Stimulated activated CD4-positive, alpha-beta T cell treated with anti-CD3 and anti-CD28 coated beads, Interleukin-4, amount 100 ng/mL, for 24 hours (primary cell): Measurements from ENCODE around the gene NECTIN1.

Source experiments
- DNase-seq: peaks from one replicate; pipeline ENCODE4 v3.0.0-alpha.2; 2020

NECTIN1 gene

DNA sequence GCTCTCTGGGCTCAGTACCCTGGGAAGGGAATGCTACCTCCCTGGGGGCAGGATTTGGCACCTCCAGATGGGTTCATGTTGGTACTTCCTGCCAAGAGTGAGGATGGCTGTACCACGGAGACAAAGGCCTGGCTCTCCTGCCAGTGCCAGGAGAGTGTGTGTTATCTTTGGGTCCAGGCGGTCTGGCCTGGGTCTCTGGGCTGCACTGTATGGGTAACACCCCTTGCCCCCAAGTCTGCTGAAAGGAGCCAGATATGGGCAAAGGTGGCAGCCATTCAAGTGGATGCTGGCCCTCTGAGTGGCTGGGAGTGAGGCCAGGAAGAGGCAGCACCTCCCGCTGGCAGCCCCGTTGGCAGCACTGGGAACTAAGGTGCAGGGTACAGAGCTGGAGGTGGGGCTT, 91.5 kb downstream of the NECTIN1 start:
- DNase-seq: no peak

DNA sequence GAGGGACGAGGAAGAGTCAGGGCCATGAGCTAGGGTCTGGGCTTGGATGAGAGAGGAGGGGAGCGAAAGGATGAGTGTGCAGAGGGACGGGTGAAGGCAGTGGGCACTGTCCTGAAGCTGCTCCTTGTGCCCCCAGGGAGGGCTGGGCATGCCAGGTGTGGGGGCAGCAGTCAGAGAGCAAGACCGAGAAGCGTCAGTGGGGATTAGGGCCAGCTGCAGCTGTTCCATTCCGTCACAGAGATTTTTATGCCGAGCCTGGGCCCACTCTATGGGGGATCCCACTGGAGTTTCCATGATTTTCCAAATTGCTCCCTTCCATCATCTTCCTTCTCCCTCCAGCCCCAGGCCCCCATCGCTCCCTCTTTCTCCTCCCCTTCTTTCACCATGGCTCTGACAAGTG, 93.2 kb downstream of the NECTIN1 start:
- no peak for DNase-seq

DNA sequence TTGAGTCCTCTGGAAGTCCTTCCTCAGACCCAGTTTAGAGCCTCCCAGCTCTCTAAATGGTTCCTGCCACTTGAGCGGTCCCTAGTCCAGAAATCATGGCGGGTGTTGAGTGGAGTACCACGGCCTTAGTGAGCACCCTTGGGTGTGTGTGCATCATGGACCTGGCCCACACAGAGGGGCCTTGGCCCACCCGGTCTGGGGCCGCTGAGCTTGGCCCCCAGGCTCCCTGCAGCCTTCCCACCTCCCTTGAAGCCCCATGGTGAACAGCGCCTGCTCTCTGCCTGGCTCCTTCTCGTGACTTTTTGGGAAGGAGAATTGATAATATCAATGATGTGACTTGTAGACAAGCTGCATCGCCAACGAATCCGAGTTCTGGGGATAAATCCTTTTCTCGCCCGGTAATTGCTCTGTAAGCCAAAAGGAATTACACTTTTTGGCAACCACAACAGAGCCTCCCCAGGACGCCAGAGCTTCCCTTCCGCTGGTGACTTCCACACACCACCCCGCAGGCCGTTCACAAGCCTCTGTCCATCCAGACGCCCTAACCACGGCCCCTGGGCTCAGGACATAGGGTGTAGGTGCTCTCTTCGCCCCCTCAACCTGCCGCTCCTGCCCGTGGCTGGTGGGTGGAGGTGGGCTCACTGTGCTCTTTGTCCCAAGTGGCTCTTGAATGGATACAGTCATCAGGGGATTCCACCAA, 93.8 kb downstream of the NECTIN1 start:
- no peak for DNase-seq

DNA sequence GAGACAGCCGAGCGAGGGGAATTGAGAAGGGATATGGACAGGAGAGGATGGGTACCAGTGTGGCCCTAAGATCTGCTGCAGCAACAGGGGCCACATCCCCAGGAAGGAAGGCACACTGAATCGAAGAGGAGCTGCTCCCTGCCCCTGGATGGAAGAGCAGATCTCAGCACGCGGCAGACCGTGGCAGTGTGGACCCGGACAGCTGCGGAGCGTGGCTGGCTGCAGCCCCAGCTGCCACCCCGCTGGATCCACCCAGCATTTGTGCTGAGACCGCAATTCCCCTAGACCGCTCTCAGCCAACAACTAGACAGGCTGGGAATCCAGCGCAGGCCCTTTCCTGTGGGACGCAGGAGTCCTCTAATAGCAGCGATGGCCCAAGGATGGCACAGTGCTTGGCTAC, 94.7 kb downstream of the NECTIN1 start:
- DNase-seq: no peak

DNA sequence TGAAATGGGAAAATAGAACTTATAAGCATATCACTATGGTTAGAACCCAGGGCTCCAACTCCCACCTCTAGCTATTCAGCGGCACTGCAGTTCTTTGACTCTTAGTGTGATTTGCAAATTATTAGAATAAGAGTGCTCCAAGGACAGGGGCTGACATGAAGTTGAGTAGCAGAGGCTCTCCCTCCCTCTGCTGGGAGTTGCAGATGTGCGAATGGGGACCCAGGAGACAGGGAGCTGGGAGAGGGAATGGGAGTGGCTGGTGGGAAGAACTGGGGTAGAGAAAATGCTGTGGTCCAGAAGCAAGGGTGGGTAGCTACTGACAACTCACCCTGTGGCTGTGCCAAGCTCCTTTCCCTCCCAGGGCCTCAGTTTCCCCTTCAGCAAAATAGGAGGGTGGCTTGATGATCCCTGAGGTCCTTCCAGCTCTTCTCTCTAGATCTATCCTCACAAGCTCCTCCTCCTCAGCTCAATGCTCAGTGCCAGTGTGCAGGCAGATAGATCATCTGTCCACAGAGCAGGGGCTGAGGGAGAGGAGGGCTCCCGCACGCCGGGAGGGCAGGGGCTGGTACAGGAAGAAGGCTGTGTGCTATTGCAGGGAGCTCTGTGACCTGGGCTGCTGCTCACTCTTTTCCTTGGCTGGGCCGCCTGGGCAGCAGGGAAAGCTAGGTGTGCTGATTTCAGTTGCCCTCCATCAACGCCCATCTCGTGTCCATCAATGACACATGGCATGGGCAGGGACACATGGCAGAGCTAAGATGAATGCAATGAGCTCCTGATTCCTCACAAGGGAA, 99.0 kb downstream of the NECTIN1 start:
- DNase-seq: no peak

DNA sequence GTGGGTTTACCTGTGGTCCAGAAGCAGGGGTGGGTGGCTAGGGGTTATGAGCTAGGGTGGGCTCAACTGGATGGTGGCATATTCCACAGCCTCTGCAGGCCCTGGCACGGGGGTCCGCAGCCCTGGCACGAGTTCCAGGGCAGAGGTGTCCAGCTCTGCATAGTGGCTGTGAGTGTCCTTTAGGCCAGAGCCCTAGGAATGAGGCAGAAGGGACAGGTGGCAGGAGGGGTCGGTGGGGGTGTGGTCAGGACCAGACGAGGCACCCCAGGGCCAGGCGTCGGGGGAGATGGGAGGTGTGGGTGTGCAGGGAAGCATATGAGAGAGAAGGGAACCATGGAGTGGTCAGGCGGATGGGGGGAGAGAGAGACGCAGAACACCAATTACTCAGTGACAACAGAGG, 99.9 kb downstream of the NECTIN1 start:
- no peak for DNase-seq

DNA sequence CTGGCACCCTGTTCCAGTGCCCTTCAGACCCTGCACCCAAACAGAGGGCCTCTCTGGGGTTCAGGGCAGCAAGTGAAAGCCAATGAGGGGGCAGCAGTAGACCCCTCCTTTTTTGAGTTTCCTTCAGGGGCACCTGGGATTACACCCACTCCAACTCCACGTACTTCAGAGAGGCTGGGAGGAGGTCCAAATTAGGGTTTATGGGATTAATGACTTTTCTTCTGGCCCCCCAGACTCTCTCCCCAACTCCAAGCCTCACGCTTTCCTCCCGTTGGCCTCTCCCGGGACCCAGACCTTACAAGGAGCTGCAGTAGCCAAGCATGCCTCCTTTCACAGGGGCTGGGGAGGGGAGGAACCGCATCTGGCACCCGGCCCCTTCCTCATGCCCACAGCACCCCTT, 101.7 kb downstream of the NECTIN1 start:
- no peak for DNase-seq

DNA sequence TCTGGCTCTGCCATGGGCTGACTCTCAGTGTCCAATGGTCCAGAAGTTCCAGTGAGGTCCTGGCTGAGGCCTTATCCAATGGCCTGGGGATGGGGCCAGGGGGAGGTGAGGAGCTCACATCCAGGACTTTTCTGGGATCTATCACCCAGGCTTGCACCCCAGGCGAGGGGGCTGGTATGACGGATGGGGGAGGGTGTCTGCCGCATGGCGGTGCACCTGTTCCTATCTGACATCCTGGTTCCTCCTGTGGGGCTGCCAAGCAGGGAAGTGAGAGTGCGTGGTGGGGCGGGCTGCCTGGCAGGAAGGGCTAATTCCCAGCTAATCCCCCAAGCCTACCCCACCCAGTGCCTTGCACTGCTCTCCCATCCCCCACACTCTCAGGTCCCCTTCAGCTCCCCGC, 102.1 kb downstream of the NECTIN1 start:
- DNase-seq: no peak

DNA sequence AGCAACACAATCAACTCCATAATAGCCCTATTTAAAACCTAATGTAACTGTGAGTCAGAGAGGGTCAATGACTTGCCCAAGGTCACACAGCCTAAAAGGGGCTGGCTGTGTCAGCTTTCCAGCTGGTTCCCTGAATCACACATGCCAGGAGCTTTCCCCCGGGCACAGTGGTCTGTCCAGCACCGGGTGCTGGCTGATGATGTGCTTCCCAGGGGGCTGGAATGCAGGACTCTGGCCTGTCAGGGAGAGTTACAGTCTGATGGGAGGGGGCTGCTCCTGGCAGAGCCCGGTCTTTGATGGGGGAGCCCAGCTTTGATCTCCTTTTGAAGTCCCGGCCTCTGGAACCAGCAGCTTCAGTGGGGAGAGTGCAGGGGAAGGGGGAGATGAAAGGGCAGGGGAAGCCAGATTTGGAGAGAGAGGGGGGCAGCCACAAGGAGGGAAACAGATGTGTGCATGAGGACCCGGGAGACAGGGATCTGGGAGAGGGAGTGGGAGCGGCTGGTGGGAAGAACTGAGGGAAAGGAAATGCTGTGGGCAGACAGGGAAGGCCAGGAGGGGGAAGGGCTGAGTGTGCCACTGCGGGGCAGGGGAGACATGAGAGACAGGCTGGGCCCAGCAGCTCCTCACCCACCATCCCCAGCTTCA, 102.7 kb downstream of the NECTIN1 start:
- DNase-seq: no peak

DNA sequence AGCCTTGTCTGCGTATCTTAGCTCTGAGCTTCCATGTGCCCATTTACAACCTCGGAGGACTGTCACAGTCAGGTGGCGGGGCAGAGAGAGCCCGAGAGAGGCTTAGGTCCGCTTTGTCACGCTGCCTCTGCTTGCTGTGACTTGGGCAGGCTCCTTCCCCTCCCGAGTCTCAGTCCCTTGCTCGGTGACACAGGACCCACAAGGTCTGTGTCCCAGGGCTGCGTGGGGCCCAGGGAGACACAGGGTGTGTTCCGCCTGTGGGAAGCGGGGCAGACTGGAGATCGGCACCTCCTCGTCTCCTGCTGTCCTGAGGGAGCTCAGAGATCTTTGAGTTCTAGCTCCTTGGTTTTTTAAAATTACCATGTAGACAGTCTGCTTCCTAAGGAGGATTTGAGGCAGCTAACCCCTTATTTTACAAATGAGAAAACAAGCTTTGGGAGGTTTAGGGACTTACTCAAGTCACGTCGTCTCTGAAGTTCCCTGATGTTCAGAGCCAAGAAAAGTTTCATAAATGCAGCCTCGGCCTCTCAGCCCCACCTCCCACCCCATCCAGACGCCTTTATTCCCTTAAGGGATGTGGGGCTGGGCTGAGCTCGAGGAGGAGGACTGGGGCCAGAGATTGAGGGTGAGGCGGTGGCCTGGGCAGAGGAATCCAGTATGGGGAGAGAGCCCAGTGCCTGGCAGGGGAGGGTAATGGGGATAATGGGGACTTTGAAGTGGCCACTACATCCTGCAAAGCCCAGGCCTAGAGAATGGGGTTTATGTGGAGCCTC, 103.6 kb downstream of the NECTIN1 start:
- DNase-seq: no peak

DNA sequence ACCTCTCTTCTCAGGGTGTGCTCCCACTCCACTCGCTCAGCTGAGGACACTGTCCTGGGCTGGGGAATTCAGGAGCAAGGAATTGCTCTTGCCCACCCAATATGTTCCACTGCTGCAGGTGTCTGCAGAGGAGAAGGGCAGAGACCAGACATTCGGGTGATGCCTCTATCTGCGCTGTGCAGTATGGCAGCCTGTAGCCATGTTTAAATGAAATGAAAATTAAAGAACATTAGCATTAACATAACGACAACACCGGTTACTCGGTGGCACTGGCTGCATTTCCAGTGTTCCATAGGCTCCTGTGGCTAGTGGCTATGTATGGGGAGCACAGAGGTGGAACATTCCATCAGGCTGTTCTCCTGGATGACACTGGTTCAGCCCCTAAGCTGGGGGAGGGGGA, 104.4 kb downstream of the NECTIN1 start:
- DNase-seq: no peak

DNA sequence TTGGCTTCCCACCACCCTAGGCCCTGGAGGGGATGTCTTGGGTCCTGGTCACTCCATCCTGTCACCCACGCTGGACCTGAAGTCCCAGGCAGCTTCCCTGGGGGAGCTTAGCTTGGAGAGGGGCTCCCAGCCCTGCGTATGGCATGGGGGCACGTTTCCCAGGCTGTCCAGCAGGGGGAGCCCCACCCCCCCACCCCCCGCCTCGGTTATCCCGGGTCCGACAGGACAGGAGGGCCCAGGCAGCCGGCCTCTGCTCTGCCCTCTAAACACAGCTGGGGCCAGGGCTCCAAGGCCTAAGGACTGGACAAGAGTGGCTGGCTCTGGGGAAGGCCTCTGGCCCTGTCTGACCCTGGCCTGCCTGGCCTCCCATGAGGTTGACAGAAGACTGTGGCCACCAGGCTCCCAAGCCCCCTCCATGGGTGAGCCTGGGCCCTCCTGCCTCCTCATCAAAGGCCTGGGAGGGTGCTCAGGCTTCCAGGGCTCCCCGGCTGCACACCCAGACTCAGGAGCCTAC, 104.8 kb downstream of the NECTIN1 start:
- no peak for DNase-seq

DNA sequence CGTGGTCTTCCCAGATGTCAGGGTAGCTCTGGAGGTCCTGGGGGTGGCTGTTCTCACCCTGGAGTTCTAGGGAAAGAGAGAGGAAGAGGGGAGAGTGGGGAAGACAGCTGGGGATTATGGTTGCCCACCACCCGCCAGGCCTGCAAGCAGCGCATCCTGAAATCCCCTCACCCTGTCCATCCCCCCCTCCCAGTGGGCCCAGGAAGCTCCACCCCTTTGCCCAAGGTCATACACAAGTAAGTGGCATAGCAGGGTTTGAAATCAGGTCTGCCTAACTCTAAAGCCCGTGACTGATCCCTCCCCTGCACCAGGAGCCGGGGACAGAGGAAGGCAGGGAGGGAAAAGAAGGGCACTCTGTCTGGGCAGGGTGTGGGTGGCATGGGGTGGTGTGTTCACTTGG, 105.3 kb downstream of the NECTIN1 start:
- DNase-seq: no peak

DNA sequence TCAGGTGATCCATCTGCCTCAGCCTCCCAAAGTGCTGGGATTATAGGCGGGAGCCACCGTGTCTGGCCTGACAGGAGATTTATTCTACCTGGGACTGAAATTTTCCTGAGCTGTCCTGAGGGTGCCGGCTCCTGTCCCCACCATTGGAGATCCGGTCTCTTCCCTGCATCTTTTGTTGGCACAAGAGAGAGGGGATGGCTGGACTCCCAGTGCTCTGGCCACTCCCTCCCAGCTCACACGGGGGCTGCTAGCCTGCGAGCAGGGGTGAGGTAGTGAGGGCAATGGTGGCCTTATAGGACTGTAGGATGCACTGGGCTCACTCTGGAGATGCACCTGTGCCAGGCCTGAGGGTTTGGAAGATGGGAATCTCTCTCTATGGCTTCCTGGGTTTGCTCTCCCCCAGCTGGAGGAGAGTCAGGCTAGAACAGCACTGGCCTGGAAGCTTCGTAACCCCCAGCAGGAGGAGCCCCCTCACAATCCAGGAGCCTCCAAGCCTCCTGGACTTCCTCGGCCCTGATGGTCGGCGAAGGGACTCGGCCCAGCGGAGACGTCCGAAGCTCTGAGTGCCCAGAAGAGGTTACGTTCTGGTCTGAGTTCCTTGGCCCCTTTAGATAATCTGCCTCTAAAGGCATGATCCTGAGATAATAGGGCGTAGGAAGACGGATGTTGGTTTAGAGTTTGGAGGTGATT, 106.4 kb downstream of the NECTIN1 start:
- DNase-seq: no peak

DNA sequence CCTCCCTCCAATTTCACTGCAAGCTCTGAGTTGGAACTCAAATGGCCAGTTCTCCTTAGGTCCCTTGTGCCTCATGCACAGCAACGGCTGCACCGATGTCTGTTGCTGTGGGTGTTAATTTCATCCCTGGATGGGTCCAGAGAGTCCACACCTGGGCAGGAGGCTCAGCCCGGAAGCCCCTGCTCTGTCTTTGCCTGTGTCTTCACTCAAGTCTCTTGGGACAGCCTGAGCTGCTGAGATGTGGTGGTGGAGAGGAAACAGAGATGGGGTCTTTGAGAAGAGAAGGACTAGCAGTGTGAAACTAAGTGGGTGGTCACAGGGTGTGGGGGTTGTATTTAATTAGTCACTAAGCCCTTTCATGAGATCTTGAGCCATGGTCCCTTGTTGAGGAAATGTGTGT, 109.3 kb downstream of the NECTIN1 start:
- DNase-seq: no peak

DNA sequence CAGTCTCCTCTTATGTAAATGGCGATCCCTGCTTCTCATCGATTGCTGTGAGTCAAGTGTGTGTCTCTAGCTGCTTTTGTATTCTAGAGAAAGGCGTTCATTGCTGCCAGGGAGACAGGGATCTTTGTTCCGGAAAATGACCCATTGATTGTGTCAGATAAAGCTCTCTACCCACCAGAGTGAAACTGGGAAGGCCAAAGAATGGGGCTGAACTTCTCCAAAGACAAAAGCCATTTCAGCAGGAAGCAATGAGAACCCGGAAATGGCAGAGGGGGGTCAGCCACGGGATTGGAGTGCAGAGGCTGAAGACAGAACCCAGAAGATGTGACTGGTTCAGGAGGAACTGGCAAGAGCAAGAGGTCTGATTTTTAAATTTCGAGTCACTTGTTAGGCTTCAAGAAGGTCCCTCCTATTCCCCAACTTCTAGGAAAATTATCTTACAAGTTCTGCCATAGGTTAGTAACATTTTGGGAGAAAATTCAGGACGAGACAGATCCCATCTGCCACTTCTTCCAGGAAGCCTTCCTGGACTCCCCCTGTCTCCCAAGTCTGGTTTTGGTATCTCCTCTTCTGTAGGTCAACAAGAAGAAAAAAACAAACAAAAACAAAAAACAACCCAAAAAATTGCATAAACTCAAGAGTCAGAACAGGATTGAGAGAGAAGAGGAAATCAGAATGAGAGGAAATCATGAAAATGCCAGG, 110.6 kb downstream of the NECTIN1 start:
- DNase-seq: no peak

DNA sequence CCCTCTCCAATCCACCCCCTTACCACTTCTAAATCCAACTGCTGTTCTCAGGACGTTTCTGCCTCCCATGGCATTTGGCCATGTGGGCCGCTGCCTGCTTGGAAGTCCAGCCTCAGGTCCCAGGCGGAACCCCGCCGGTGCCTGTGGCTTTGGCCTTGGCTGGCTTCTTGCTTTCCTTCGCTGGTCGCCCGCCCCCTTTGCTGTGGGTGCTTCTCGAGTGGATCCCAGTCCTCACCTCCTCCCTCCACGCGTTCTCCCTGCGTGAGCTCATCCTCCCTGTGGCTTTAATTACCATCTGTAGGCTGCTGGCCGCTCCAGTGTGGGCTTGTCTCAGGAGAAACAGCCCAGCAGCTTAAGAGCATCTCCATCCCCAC, 111.7 kb downstream of the NECTIN1 start:
- no peak for DNase-seq

DNA sequence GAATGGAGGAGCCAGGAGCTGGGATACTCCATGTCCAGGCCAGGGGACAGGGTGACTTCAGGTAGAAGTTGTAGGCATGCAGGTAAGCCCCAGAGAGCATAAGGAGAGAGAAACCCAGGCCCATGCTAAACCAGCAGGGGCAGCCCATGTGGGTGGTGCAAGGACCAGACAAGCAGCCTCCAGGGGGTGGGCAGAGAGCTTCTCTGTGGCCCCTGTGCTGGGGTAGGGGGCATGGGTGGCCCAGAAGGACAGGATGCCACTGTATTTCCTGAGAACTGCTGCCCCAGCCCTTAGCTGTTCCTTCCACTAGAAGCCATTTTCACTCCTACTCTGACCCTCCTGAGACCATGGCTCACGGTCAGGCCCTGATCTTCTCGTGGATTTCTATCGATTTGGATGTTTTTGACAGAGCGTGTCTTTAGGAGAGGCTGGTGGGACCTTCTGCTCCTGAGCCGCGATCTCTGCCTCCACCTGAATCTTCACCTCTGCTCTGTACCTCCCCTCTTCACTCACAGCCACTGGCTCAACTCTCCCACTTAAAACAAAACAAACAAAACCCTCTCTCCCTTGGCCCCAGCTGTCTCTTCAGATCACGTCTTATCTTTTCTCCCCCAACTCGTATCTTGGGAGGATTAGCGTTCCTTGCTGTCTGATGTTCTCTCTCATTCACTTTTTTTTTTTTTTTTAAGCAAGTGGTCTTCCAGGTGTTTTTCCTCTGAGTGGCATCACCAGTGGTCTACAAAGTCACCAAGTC, 112.2 kb downstream of the NECTIN1 start:
- DNase-seq: no peak

DNA sequence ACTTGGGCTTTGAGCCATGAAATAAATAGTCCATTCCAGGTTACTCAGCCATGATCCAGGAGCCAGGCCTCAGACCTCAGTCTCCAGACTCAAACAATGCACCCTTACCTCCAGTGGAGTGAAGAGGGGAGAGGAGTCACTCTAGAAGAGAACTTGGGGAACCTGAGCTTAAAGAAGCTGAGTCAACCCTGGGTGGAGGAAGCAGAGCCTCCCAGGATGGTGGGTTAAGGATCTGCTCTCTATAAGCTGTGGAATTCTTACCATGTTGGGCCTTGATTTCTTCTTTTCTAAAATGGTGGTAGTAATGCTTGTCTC, 113.2 kb downstream of the NECTIN1 start:
- no peak for DNase-seq

DNA sequence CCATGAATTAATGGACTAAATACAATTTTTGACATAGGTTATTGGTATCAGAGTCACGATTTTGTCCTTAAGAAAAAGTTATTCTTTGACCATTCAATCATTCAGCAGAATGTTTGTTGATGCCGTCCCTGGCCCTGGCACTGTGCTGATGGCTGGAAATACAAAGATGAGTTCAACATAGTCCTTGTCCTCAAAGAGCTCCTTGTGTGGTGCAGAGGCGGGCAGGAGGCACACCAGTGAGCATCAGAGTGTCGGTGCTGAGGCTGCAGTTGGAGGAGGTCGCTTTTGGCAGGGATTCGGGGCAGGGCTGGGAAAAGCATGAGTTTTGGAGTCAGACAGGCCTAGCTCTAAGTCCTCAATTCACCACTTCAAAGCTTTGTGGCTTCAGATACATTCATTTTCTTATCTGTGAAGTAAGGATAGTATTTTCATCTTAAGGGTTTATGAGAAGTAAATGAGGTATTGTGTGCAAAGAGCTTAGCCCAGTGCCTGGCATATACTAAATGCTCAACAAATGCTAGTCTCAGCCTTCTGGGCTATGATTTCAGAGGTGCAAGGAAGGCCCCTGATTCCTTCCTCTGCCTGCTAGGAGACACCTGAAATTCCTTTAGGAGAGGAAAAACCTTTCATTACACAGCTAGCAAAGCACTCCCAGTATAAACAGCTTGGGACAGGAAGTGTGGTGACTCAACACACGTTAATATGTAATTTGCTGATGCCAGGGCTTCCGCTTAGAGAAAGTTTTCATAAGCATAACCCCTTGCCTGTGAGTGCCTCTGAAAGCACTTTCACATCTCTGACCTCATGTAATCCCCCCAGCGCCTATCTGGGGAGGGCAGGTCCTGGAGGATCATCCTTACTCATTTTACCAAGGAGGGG, 113.8 kb downstream of the NECTIN1 start:
- DNase-seq: no peak
